Stomach smooth muscle (tissue), 2 donors: ENCODE results near the gene SGTA.

Source experiments
- H3K27ac ChIP-seq: one replicate; pipeline ENCODE4 v1.7.0; 2013; ENCODE audit warnings: mild to moderate bottlenecking, low read length, inconsistent platforms
- H3K27me3 ChIP-seq, 2 donors: one replicate each; pipeline ENCODE4 v1.7.0; 2013; ENCODE audit warnings: low read length in 2 of 2; ENCODE audit not compliant: insufficient read depth in 2 of 2, control insufficient read depth in 1 of 2
- H3K36me3 ChIP-seq, 2 donors: one replicate each; pipeline ENCODE4 v1.7.0; 2013; ENCODE audit warnings: low read length in 2 of 2; ENCODE audit not compliant: control insufficient read depth in 2 of 2, insufficient read depth in 2 of 2
- H3K4me1 ChIP-seq: one replicate; pipeline ENCODE4 v1.7.0; 2013; ENCODE audit warnings: low read length; ENCODE audit not compliant: control insufficient read depth, insufficient read depth
- H3K4me3 ChIP-seq, 2 donors: one replicate each; pipeline ENCODE4 v1.7.0; 2013; ENCODE audit warnings: low read length in 2 of 2
- H3K9ac ChIP-seq, 2 donors: one replicate each; pipeline ENCODE4 v1.7.0; 2013; ENCODE audit warnings: low read length in 2 of 2, mild to moderate bottlenecking in 1 of 2
- H3K9me3 ChIP-seq, 2 donors: one replicate each; pipeline ENCODE4 v1.7.0; 2013; ENCODE audit warnings: low read length in 2 of 2; ENCODE audit not compliant: control insufficient read depth in 2 of 2
- donor health status: healthy.
- donor health status: Pancreatic carcinoma.

Gene SGTA

DNA sequence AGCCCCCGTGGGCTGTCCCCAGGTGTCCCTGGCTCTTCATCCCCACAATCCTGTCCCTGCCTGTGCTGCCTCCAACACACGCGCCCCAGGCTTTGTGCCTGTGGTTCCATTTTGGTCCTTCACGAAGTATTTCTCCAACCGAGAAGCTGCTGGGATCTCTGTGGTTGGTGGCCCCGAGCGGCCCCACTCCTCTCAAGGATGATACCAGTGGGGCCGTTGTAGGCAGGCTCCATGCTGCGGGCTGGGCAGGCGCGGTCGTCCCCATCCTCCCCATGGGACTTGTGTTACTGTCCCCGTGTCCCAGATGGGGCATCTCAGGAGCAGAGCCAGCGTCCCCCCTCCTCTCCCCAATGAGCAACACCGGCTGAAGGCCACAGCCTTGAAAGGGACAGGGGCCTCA is 32.9 kb upstream of the SGTA start:
- no peak overlapping the region for H3K9ac ChIP-seq
- H3K36me3 ChIP-seq, result peaks cover 2 to 8% of the 10 kb centered on the region in 2 donors
- no peak overlapping the region for H3K4me3 ChIP-seq
- H3K27ac ChIP-seq, result no peak overlapping the region
- H3K9me3 ChIP-seq, result no peaks in the 10 kb centered on the region
- H3K27me3 ChIP-seq, result no peaks in the 10 kb centered on the region
- peaks cover 9% of the 10 kb centered on the region for H3K4me1 ChIP-seq

DNA sequence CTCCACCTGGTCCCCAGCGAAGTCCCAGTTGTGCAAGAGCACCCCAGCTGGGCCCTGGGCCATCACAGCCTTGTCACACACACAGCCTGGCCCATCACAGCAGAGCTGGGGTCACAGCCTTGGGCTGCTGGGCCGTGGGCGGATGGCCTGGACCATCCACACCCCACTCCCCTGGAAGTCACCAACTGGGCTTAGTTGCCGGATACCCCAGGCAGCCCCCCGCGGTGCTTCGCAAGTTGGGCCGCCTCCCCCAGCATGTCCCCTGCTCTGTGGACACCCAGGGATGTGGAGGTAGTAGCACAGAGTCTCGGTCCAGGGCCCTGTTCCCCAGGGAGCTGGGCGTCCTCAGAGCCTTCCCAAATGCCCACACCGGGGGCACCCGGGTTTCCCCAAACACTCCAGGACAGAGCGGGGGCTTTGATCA is 32.1 kb upstream of the SGTA start:
- H3K27me3 ChIP-seq, result no peaks in the 10 kb centered on the region
- H3K27ac ChIP-seq, result no peak overlapping the region
- peaks cover 2 to 9% of the 10 kb centered on the region in 2 donors for H3K36me3 ChIP-seq
- no peak overlapping the region for H3K9ac ChIP-seq
- H3K9me3 ChIP-seq, result no peaks in the 10 kb centered on the region
- H3K4me3 ChIP-seq, result no peak overlapping the region
- H3K4me1 ChIP-seq, result peaks cover 2% of the 10 kb centered on the region

- Histone ChIP-seq H3K27me3 (no peaks in the 10 kb centered on the region), H3K27ac (no peak overlapping the region), H3K4me3 (no peak overlapping the region), H3K36me3 (peaks cover 5 to 13% of the 10 kb centered on the region in 2 donors), H3K9me3 (no peaks in the 10 kb centered on the region), H3K9ac (no peak overlapping the region), H3K4me1 (no peaks in the 10 kb centered on the region)
Observed at GRCh38 chr19:2814426-2814825, 31.4 kb upstream of the SGTA start.

GRCh38 chr19:2813235-2814160 is 30.4 kb upstream of the SGTA start:
- Histone ChIP-seq H3K4me1 (no peaks in the 10 kb centered on the region), H3K36me3 (peaks cover 10 to 21% of the 10 kb centered on the region in 2 donors), H3K4me3 (no peak overlapping the region), H3K9ac (no peak overlapping the region), H3K9me3 (no peaks in the 10 kb centered on the region), H3K27ac (no peak overlapping the region), H3K27me3 (no peaks in the 10 kb centered on the region)

GRCh38 chr19:2812414-2813234 is 29.6 kb upstream of the SGTA start:
- H3K4me1 ChIP-seq, result no peaks in the 10 kb centered on the region
- no peaks in the 10 kb centered on the region for H3K27me3 ChIP-seq
- H3K9me3 ChIP-seq, result no peaks in the 10 kb centered on the region
- H3K4me3 ChIP-seq, result no peak overlapping the region
- H3K36me3 ChIP-seq, result peaks cover 12 to 22% of the 10 kb centered on the region in 2 donors
- no peak overlapping the region for H3K27ac ChIP-seq
- no peak overlapping the region for H3K9ac ChIP-seq

DNA sequence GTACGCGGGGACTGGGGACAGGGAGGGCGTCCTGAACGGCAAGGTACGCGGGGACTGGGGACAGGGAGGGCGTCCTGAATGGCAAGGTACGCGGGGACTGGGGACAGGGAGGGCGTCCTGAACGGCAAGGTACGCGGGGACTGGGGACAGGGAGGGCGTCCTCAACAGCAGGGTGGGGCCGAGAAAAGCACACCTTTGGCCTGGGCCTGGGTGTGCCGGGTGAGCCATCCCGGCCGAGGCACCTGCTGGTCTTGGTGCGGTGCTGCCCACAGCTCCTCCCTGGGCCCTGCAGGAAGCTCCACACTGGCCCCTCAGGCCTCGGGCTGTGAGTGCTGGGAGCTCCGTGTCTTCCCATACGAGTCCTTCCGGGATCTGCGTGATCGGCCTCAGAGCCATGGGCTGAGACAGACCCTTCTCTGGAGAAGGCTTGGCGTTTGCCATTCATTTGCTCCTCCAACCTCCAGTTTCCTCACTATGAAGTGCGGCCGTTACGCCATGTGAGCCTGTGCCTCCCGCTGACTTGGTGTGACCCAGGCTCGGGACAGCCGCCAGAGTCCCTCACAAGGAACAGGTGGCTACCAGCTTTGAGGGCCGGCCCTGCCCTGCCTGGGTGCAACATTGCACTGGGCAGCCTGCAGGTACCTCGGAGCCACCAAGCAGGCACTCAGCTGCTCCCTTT is 28.8 kb upstream of the SGTA start:
- no peaks in the 10 kb centered on the region for H3K27me3 ChIP-seq
- H3K4me1 ChIP-seq, result no peaks in the 10 kb centered on the region
- no peak overlapping the region for H3K4me3 ChIP-seq
- no peaks in the 10 kb centered on the region for H3K9me3 ChIP-seq
- H3K36me3 ChIP-seq, result peaks cover 14 to 23% of the 10 kb centered on the region in 2 donors
- no peak overlapping the region for H3K27ac ChIP-seq
- H3K9ac ChIP-seq, result no peak overlapping the region

GRCh38 chr19:2811221-2811722 is 28.2 kb upstream of the SGTA start:
- Histone ChIP-seq H3K9me3 (no peaks in the 10 kb centered on the region), H3K4me3 (no peak overlapping the region), H3K27me3 (no peaks in the 10 kb centered on the region), H3K9ac (no peak overlapping the region), H3K36me3 (peaks cover 14 to 28% of the 10 kb centered on the region in 2 donors), H3K27ac (no peak overlapping the region), H3K4me1 (no peaks in the 10 kb centered on the region)

DNA sequence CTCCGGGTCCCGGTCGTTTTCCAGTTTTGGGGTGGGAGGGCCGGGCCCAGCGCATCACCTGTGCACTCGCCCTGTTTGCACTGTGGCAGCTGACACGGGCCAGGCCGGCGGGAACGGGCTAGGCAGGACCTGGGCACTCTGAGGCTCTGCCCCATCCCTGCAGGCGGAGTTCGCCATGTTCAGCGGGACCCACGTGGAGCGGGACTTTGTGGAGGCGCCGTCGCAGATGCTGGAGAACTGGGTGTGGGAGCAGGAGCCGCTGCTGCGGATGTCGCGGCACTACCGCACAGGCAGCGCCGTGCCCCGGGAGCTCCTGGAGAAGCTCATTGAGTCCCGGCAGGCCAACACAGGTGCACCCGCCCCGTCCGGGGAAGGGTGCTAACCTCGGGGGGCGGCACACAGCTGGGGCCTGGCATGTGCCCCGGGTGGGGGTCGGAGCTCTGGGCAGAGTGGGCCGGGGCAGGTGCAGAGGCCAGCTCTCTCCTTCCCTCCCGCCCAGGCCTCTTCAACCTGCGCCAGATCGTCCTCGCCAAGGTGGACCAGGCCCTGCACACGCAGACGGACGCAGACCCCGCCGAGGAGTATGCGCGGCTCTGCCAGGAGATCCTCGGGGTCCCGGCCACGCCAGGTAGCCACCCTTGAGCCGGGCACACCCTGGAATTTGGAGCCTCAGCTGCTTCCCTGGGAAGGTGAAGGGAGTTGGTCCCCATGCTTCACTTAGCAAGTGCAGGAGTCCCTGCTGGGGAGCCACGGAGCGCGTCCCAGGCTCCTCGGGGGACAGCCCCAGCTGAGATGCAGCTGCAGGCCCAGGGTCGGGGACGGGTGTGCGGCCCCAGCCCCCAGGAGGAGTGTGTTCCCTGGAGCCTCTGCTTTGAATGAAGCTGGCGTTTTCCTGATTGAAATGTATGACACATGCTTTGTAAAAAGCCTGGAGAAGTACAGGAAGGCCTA is 27.3 kb upstream of the SGTA start:
- Histone ChIP-seq H3K27ac (no peak overlapping the region), H3K27me3 (no peaks in the 10 kb centered on the region), H3K9me3 (no peaks in the 10 kb centered on the region), H3K9ac (no peak overlapping the region), H3K36me3 (peaks cover 14 to 29% of the 10 kb centered on the region in 2 donors), H3K4me3 (no peak overlapping the region), H3K4me1 (no peaks in the 10 kb centered on the region)

DNA sequence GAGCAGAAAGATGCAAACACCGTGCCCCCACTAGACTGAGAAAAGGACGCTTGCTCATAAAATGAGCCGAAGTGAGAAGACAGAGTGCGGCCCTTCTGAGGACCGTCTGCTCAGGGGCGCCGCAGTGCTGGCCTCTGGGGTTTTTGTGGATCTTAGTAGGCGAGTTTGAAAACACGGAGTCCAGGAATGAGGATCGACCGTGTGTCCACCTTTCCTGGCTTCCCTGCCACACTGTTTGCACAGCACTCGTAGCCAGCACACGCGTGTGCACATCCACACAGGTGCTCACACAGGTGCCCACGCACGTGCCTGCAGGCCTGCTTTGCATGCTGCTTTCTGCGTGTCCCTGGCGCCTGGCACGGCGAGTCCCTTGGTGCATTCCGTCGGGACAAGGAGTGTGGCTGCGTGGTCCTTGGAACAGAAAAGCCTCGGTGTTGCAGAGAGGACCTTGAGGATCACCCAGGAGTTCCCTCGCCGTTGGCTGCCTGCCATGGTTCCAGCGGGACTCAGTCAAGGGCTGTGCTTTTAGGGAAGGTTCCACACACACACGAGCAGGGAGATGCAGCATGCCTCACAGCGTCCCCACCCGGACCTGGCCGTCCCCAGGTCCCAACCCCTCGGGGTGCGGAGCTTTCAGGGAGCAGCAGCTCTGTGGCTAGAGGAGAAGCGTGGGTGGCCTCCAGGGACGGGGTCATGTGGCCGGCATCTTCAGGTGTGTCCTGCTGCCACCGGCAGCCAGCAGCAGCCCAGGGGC is 26.5 kb upstream of the SGTA start:
- no peaks in the 10 kb centered on the region for H3K9me3 ChIP-seq
- no peaks in the 10 kb centered on the region for H3K4me1 ChIP-seq
- H3K27ac ChIP-seq, result no peak overlapping the region
- H3K36me3 ChIP-seq, result peaks cover 14 to 32% of the 10 kb centered on the region in 2 donors
- no peak overlapping the region for H3K4me3 ChIP-seq
- H3K9ac ChIP-seq, result no peak overlapping the region
- no peaks in the 10 kb centered on the region for H3K27me3 ChIP-seq
